ENCODE data around the gene NPHP4. TPM values are rescaled to one million over a fixed set of nuclear protein-coding genes. Genes with fewer than 3 reads are reported as not detected.
A peak's percentile ranks its signal among the peaks of the same experiment; 100 is the strongest.

NPHP4 gene
- polyA plus RNA-seq, 3 donors = 0.39 to 13.7 (median 1.2) TPM

DNA sequence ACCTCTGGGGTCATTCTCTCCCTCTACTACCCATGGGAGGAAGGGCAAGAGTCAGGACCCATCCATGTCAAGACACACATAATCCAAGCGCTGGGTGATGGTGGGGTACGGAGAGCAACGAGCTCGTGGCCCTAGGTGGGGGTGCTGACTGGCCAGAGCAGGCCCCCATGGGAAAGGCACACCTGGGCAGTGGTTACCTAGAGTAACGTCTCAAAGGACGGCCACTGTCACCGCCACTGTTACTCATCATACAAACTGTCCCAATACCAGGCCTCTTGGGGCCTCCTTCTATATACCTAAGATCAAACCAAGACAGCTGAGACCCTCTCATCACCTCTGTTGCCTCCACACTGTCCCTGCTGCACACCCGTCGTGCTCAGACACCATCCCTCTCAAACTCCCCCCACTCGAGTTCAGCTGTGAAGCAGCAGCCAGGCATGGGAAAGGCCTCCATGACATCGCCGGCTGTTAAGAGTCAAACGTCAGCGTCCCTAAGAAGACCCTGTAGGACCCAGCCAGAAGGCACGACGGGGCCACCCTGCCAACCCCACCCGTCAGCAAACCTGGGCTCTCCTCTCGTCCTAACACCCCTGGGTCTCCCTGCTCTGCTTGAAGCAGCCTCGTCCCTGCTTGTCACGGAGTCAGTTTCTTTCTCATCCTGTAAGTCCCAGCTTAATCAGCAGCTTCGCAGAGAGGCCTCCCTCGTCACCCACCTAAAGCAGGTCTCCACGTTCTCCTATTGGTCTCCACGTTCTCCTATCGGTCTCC, 15.3 kb downstream of the NPHP4 start:
- H3K27ac Mint-ChIP-seq = peak overlapping the region in 2 of 7 donors; percentile 28 to 31
- H3K36me3 Mint-ChIP-seq = peaks cover 13 to 30% of the 10 kb centered on the region in 2 donors
- Histone ChIP-seq H2AFZ (ENCODE audit: insufficient read depth, low read depth, low read length, poor library complexity, severe bottlenecking) (no peak overlapping the region), H3K79me2 (ENCODE audit: insufficient read depth, low read length) (no peaks in the 10 kb centered on the region), H3K4me1 (ENCODE audit: control insufficient read depth in 1 of 2, insufficient read depth in 2 of 2, low read length in 2 of 2) (peaks cover 18 to 27% of the 10 kb centered on the region in 2 donors), H3K9me3 (replicated peaks in 1 of 2; ENCODE audit: control insufficient read depth in 1 of 2, insufficient read depth in 1 of 2, low read length in 2 of 2) (no peaks in the 10 kb centered on the region), H3K27ac (ENCODE audit: low read depth in 1 of 2, low read length in 2 of 2) (no peak overlapping the region), H3K9ac (ENCODE audit: insufficient read depth, low read length, poor library complexity, severe bottlenecking) (no peak overlapping the region), H4K20me1 (ENCODE audit: insufficient read depth, low read length) (no peaks in the 10 kb centered on the region), H3K27me3 (ENCODE audit: control insufficient read depth in 2 of 2, insufficient read depth in 2 of 2, low read length in 2 of 2) (no peaks in the 10 kb centered on the region), H3K4me3 (replicated peaks in 1 of 3; ENCODE audit: low read depth in 2 of 3, low read length in 3 of 3) (no peak overlapping the region), H3K36me3 (replicated peaks in 1 of 2; ENCODE audit: control insufficient read depth in 1 of 2, insufficient read depth in 2 of 2, low read length in 2 of 2) (peaks cover 0 to 7% of the 10 kb centered on the region in 2 donors), H3K4me2 (replicated peaks; ENCODE audit: extremely low read depth, low read length, poor library complexity, severe bottlenecking) (no peak overlapping the region)
- peaks cover 32% of the 10 kb centered on the region for H3K4me1 Mint-ChIP-seq
- no peak for DNase-seq
- H3K4me3 Mint-ChIP-seq = no peak overlapping the region
- H3K9me3 Mint-ChIP-seq = peaks cover 0 to 2% (median 0%) of the 10 kb centered on the region in 7 donors
- intact Hi-C loops (cut with micrococcal nuclease) = loop anchor here in 1 of 2 donors (5.0 kb wide), 1 partner anchor 1325 kb away; the partner anchor contains the start of gene AJAP1
- H3K27me3 Mint-ChIP-seq (ENCODE audit: low read depth in 3 of 3) = peaks cover 0 to 2% (median 2%) of the 10 kb centered on the region in 3 donors
- WGBS (ENCODE audit: insufficient coverage) = 96% methylated on average over 21 of the region's 25 CpGs
- TF ChIP-seq, protein P1, sequence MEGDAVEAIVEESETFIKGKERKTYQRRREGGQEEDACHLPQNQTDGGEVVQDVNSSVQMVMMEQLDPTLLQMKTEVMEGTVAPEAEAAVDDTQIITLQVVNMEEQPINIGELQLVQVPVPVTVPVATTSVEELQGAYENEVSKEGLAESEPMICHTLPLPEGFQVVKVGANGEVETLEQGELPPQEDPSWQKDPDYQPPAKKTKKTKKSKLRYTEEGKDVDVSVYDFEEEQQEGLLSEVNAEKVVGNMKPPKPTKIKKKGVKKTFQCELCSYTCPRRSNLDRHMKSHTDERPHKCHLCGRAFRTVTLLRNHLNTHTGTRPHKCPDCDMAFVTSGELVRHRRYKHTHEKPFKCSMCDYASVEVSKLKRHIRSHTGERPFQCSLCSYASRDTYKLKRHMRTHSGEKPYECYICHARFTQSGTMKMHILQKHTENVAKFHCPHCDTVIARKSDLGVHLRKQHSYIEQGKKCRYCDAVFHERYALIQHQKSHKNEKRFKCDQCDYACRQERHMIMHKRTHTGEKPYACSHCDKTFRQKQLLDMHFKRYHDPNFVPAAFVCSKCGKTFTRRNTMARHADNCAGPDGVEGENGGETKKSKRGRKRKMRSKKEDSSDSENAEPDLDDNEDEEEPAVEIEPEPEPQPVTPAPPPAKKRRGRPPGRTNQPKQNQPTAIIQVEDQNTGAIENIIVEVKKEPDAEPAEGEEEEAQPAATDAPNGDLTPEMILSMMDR (IDR thresholded peaks at IDR 0.05) = no peak

DNA sequence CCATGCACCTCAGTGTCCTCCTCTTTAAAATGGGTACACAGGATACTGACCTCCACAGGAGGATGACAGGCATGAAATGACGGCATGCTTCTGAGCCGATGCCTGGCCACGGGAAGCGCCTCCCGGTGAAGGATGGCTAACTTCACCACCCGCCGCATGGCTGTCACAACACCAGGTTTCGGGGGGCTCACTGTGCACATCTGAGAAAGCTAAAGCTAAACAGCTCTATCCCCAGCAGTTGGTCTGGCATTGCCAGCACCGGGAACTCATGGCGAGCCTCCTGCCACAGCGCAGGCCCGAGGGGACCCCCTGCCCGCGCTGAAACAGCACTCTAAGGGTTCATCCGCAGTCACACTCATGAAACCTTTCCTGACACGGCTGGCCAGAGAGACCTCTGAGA, 16.0 kb downstream of the NPHP4 start:
- intact Hi-C loops (cut with micrococcal nuclease) = loop anchor here in 1 of 2 donors (5.0 kb wide), 1 partner anchor 1324 kb away; the partner anchor contains the start of gene AJAP1
- Histone ChIP-seq H3K36me3 (replicated peaks in 1 of 2; ENCODE audit: control insufficient read depth in 1 of 2, insufficient read depth in 2 of 2, low read length in 2 of 2) (peaks cover 0 to 7% of the 10 kb centered on the region in 2 donors), H4K20me1 (ENCODE audit: insufficient read depth, low read length) (no peaks in the 10 kb centered on the region), H2AFZ (ENCODE audit: insufficient read depth, low read depth, low read length, poor library complexity, severe bottlenecking) (no peak overlapping the region), H3K9ac (ENCODE audit: insufficient read depth, low read length, poor library complexity, severe bottlenecking) (no peak overlapping the region), H3K4me2 (replicated peaks; ENCODE audit: extremely low read depth, low read length, poor library complexity, severe bottlenecking) (no peak overlapping the region), H3K27me3 (ENCODE audit: control insufficient read depth in 2 of 2, insufficient read depth in 2 of 2, low read length in 2 of 2) (no peaks in the 10 kb centered on the region), H3K27ac (ENCODE audit: low read depth in 1 of 2, low read length in 2 of 2) (no peak overlapping the region), H3K4me3 (replicated peaks in 1 of 3; ENCODE audit: low read depth in 2 of 3, low read length in 3 of 3) (no peak overlapping the region), H3K79me2 (ENCODE audit: insufficient read depth, low read length) (no peaks in the 10 kb centered on the region), H3K9me3 (replicated peaks in 1 of 2; ENCODE audit: control insufficient read depth in 1 of 2, insufficient read depth in 1 of 2, low read length in 2 of 2) (no peaks in the 10 kb centered on the region), H3K4me1 (ENCODE audit: control insufficient read depth in 1 of 2, insufficient read depth in 2 of 2, low read length in 2 of 2) (peaks cover 18 to 27% of the 10 kb centered on the region in 2 donors)
- peaks cover 32% of the 10 kb centered on the region for H3K4me1 Mint-ChIP-seq
- WGBS (ENCODE audit: insufficient coverage) = 95% methylated on average over 16 of the region's 16 CpGs
- peaks cover 0 to 2% (median 2%) of the 10 kb centered on the region in 3 donors for H3K27me3 Mint-ChIP-seq (ENCODE audit: low read depth in 3 of 3)
- H3K9me3 Mint-ChIP-seq = peaks cover 0 to 2% (median 0%) of the 10 kb centered on the region in 7 donors
- peaks cover 13 to 28% of the 10 kb centered on the region in 2 donors for H3K36me3 Mint-ChIP-seq
- H3K27ac Mint-ChIP-seq = no peak overlapping the region
- TF ChIP-seq, protein P1 (IDR thresholded peaks at IDR 0.05) = no peak
- H3K4me3 Mint-ChIP-seq = no peak overlapping the region
- no peak for DNase-seq
